GM19324 (cell line): ENCODE measurements around the gene MSANTD7.

Experiments
- ATAC-seq: cut with Tn5 transposase; IDR thresholded peaks from one replicate; pipeline ENCODE4 v1.9.1; 2021; ENCODE audit warnings: mild to moderate bottlenecking, moderate library complexity; ENCODE audit not compliant: unreplicated experiment, low FRiP score

Gene MSANTD7

GRCh38 chr10:14879124-14879927, 41.2 kb downstream of the MSANTD7 start:
- peak; percentile 17 for ATAC-seq

GRCh38 chr10:14879928-14880193, 41.8 kb downstream of the MSANTD7 start:
- ATAC-seq: no peak

- no peak for ATAC-seq
Observed at GRCh38 chr10:14880229-14880628, 42.1 kb downstream of the MSANTD7 start.

GRCh38 chr10:14884082-14884481, 46.0 kb downstream of the MSANTD7 start:
- ATAC-seq: no peak
